NCI-H2029 (cell line): ENCODE measurements around the gene HOXA3.

Source experiments
- DNase-seq: peaks from one replicate; lab custom pipeline; 2025; lab: John Stamatoyannopoulos, UW

Gene HOXA3

DNA sequence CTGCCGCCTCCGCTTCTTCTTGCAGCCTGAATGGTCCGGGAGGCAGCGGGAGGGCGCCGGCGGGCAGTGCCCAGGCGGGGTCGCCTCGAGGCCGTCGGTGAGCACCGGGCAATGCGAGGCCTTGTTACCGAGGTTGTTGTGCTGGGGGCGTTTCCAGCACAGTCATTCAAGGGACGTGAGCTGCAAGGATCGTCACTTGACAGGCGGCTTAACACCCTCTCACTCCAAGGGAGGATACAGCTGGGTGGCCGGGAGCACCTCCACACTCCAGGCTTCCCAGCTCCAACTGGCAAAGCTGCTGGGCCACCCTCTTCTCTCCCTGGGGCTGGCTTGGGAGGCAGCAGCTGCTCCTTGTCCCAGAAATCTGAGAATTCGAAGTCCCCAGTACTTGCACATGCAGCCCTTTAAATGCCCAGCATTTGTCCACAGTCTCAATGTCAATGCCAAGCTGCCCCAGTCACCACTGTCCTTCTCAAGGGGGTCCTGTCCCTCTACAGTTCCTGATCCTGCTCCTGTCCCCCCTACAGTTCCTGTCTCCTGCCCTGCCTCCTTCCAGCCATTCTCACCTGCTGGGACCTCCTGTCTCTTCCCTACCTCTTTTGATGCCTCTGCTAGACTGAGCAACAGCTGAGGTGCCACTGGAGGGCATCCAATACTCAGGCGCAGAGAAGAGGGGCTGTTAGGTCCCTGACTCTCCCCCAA, 37.1 kb upstream of the HOXA3 start:
- DNase-seq: no peak

DNA sequence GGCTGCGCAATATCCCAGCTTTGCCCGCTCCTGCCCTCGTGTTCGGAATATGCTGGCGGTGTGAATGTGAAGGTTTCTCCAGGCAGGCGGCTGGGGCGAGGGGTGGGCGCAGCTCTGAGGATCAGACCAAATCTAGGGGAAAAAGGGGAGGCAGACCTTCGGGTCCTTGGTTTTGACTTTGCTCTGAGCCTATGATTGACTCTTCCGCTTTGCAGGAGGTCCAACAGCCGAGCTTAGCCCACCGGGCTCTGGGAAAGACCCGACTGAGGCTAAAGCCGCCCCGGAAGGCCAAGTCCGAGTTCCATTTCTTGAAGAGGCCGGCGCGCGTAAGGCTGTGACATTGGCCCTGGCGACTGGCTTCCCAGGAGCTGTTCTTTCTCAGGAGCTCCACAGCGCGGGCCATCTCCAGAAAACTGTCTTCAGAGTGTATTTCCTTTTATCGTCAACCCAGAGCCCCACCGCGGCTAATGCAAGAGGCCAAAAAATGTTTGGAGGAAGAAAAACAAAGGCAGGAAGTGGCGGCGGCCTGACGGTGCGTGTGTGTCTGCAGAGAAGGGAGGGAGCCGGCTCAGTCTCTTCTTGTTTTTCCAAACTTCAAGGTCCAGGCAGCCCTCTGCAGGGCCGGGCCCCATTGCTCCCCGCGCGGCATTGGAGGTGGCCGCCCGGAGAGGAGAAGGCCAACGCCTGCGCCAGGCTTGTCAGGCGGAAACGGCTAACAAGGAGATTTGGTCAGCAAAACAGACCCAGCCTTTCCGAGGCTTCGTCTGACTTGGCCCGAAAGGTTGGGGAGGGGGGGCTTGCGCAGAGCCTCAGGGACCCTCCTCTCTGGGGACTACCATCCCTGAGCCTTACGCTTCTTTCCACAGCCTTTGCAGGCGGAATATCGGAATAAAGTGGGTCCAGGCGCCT, 36.3 kb upstream of the HOXA3 start:
- DNase-seq: no peak

DNA sequence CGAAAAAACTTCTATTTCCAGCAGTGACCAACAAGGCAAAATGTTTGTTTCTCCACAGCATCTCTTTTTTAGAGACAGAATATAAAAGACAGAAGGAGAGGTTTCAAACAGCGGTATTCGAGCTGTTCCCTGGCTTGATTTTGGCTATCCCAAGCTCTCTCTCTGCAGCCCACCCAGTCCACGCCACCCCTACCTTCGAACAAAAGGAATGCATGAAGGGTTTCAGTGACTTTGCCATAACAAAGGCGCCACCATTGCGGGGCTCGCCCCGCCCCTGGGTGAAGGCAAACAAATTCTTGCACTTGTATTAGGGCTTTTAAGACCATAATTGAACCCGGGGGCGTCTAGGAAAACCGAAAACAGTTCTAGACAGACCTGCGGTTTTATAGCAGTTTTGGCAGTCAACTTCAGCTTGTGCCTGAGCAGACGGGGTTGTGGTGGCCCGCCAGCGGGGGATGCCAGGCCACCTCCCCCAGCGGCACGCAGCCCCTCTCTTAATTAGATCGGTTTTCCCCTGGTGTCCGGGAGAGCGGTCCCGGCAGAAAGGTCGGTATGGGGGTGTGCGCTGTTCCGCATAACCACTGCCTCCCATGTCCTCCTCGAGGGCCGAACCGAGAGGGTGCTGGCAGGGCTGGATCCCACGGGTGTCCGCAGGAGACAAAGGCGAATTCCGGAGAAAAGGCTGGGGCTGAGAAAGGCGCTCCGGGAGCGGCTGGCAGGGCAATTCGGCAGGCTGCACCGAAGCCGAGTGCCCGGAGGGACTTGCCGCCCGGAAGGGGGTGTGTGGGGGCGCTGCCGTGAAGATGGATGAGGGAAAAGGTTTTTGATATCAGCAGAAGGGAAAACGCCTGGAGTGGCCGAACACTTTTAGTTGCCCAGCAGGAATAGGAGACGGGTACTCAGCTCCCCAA, 35.3 kb upstream of the HOXA3 start:
- DNase-seq: no peak

DNA sequence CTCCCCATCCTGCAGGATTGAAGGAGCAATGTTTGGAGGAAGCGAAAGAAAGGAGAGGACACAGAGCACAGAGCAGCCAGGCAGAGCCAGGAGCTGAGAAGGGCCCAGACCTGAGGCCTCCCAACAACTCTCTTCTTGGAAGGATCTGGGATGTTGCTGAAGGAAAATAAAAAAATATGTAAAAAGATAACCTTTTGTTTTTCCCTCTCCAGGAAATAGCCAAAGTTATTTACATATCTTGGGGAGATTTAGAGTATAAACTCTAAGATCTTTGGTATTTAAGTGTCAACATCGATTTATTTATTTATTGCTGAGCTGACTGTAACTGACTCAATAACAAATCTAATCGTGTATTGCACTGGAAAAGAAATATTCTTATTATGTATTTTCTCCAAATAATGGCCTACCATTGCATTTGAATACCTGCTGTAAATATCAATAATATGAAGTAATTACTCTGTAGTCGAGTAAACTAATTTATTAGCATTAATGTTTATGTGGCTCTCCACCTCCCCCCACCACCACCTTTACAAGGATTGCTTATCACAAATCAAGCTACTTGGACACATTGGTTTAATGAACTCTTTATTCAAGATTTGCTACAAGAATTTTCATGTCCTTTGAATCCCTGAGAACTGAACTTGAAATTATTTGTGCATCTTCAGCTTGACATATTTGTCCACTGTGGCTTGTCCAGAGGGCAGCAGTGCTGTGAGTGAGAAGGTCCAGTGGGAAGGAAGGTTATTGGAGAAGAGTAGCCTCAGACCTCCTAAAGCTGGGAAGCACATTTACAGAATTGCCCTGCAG, 34.5 kb upstream of the HOXA3 start:
- DNase-seq: no peak

DNA sequence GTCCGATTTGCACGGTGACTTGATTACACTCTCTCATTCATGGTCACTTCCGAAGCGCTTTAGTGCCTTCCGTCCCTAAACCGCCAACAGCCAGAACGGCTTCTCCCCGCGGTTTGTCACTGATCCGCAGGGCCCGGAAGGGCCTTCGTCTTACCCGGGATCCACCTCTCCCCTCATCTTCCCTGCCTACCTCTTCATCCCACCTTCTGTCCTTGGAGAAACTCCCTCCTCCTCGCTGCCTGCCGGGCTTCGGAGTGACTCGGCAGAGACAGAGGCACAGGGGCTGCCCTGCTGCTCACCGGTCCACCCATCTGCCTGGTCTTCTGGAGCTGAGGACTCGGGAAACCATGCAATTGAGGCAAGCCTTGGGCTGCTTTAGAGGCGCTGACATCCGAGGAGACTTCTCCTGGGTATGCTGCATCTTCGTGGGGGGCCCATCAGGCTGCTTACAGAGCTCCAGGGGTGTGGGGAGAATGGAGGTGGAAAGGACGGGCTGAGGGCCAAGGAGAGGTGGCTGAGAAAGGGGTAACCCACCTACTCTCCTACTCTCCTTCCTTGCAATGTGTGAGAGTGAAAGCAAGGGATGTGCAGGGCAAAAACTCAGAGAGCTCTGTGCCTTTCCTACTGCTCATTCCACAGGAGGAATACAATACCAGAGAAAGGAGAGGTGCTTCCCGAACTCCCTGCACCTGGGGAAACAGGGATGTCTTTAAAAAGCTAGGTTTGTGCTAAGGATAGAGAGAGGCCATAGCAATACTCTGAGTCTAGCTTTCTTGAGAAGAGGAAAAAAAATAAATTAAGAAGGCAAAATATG, 33.7 kb upstream of the HOXA3 start:
- no peak for DNase-seq

DNA sequence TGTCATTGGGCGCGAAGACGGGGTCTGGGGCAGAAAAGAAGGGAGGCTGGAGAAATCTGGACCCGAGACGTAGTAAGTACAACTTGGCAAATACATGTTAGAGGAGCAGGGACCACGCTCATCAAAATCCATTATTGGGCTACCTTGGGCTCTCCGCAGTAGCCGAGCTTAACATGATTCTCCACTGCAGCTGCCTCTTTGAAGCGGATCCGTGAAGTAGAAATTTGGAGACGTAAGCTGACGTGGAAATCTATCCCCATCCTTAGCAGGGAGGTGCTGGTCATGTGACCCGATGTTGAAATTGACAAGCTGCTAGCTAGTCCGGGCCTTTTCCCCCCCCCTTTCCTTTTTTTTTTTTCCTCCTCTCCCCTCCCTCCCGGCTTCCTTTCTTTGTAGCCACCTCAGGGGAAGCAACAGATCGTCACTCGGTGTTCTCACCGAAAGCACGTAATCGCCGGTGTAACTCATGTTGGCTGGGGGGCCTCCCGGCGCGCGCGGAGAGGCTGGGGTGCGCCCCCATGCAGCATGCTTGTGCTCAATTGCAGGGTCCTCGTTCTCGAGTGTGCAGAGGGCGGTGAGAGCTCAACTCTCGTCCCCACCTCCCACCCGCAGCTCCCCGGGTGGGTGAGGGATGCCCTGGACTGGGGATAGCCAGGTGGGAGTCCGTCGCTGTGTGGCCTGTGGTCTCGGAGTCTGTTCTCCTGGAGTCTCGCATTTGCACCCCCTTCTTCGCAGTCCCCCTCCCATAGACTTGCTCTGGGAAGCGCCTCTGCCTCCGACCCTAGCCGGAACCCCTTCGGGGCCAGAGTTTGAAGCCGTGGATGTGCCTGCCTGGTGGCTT, 32.9 kb upstream of the HOXA3 start, which contains the start of gene HOXA11:
HOXA11 (minus strand) TSS at position 220 of the 841 bp plus-strand sequence; CDS start at position 132, 88 bp downstream.
- no peak for DNase-seq

DNA sequence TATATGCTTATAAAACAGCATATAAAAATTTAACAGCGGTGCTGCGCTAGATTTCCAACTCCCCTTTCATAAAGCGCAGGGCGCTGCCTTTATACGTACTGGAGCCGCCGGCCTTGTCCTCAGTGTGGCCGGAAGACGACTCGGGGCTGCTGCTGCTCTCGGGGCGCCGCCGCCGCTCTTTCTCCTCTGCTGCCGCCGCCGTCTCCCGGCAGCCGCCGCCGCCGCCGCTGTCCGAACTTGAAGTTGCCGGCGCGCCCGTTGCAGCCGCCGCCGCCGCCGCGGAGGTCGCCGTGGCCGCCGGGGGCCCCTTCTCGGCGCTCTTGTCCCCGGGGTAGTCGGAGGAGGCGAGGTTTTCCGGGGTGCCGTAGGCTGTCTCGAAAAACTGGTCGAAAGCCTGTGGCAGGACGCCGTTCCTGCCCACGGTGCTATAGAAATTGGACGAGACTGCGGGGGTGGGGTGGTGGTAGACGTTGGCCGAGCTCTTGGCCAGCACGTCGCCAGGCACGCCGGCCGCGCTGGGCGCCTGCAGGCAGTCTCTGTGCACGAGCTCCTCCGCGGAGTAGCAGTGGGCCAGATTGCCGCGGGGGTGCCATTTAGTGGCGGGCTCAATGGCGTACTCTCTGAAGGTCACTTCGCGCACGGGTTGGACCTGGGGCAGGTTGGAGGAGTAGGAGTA, 32.1 kb upstream of the HOXA3 start:
- no peak for DNase-seq

DNA sequence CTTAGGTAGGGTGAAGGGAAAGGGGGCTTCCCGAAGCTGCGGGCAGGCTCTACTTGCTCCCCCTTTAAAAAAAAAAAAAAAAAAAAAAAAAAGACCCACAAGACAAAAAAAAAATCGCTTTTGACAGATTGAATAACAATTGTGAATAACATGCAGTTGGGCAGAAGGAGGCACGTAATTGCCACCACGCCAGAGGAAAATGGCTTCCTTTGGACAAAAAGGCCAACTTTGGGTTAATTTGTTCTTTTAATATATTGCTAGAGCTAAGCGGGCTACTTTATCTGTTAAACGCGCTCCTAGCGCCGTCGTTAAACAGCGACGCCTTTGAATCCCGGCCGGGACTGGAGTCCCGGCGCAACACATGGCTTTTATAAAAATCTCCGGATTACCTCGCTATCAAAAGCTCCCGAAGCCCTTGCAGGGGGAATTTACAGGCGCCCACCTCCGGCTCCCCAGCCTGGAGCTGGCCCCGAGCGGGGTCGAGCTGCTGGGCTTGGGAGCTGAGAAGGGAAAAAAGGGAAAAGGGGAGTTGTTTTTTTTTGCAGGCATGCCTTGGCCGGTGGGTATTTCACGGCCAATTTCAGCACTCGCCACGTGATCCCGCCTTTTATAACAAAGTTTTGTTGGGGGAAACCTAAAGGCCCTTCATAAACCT, 31.4 kb upstream of the HOXA3 start:
- DNase-seq: no peak

DNA sequence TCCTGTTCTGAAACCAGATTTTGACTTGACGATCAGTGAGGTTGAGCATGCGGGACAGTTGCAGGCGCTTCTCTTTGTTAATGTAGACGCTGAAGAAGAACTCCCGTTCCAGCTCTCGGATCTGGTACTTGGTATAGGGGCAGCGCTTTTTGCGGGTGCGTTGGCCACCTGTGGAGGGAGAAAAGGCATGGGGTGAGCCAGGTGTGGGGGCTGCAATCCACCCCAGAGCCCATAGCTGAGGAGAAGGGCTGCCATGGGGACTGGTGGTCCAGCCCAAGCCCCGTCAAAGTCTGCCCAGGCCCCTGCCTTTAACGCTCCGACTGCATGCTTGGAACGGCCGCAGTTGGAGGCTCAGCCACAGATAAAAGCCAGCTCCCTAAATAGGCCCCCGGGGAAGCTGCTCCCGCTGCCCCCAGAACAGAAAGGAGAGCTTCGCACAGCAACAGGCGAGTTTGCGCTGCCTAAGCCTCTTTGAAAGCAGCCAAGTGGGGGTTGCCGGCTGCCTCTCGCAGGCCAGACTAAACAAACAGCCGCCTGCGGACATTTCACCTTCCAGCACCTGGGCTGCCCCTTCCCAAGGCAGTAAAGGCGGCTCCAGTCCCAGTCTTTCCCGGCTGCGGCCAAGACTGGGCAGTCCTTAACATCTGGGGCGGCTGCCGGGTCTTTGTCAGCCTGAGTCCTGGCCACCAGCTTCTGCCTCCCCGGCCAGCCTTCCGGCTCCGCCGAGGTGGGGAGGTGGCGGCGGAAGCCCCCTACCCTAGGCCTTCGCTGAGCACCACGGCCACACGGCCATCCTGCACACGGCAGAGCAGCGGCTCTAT, 30.7 kb upstream of the HOXA3 start:
- DNase-seq: no peak

DNA sequence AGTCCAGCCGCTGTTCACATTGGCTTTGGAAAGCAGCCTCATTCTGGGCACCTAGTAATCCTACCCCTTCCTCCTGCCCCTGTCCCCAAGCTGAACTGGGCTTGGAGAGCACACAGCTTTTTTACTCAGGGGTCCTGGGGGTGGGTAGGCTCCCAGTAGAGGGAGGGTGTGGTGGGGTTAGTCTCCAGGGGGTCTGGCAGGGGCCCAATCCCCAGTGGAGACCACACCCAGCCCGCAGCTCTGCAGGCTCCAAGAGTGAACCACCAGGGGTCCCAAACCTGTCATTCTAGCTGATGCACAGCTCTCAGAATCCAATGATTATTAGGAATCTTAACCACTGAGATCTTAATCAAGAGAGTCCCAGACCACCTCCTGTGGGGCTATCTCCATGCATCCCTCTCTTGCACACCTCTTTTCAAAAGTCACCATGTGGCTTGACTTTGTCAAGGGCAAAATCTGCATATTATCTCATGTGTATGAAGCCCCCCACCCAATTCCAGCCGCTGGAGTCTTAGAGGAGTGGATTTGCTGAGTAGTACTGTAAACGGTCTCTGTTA, 30.0 kb upstream of the HOXA3 start:
- DNase-seq: no peak

DNA sequence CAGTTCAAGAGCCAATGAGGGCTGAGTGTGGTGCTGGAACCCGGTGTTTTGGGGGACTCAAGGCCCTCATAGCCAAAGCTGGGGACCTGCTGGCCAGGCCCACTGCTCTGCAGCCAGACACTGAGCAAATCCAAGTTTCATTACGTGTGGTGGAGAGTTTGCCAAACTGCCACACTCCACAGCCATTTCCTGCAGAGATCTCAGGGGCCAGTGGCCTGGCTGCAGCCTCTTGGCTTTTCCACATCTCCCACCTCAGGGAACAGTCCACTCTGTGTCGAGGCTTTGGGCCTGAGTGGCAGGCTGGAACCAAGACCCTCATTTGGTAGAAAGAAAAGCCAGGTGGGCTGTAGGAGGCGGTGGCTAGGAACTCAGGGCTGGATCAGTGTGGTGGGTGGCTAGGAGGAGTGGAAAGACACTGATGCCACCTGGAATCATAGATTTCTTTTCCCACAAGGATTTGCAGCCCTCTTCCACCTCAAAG, 29.5 kb upstream of the HOXA3 start:
- DNase-seq: no peak

DNA sequence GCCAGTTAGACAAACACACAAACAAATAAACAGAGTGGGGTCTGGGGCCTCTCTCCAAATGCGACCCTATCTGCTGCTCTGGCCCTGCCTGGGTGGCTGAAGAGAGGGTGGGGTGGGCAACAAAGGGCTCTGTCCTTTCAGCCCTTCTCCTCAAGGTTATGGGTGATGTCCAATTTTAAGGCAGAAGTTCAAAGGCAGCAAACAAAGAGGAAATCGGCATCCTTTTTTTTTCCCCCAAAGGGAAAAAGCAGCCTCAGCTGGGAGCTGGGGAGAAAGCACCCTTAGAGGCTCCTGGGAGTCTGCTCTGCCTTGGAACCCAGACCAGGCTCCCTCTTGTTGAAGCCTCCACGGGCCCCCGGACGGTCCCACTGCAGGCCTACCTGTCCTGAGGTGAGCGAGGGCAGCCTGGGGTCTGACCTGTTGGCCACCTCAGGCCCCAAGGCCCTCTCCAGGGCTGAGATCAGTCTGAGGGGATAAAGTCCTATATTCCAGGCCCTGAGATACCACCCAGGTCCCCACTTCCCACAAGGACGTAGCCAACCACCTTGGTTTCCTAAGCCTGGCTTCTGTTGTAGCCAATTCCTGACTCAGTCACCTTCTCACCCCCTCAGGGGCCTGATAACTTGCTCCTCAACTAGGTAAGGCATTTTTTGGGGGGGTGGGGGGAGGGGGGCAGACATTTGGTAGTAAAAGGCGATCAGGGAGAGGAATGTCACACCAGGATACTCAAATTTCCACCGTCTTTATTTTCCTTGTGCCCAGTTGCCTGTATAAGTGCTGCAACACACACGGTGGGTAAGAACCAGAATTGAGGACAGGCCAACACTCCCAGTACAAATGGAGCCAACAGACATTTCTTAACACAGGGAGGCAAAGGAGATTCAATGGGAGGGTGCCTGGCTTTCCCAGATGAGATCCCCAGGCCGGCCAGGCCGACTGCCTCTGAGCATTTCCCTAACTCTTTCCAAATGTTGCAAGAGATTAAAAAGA, 28.3 kb upstream of the HOXA3 start:
- no peak for DNase-seq

DNA sequence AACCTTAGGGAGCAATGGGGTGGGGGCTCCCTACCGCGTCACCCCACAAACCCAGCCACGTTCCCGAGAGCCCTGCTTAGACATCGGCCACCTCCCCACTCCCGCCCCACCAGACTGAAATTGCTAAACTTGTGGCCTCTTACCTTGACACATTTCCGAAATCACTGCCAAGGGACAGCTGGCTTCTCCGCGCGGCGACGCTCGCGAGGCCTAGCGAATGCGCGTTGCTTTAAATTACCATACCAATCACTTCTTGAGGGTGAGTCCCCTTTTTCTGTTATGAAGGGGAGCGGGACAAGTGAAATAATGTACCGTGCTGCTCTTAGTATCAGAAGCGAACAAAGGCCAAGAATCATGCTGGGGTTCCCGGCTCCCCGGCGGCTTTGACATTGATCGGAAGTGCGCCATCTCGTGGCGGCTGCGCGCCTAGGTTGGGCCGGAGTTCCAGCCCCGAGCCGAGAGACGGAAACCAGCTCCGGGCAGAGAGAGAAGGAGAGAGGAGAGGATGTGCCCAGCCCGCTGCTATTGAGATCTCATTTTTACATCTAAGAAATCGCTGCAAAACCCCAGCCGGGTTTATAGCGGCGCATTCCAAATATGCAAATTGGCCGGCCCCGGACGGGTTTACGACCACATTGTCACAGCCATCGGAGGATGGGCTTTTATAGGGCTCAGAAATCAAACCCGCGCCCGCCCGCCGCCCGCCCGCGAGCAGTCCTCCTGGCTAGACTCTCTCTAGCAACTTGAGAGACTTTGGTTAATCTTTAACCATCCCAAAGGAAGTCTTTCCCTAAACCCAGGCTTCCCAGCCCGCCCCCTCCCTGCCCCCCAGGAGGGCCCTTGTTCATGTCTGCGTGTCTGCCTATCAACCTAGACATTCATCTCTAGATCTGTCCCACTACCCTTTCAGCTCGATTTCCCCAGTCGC, 27.4 kb upstream of the HOXA3 start:
- DNase-seq: no peak

DNA sequence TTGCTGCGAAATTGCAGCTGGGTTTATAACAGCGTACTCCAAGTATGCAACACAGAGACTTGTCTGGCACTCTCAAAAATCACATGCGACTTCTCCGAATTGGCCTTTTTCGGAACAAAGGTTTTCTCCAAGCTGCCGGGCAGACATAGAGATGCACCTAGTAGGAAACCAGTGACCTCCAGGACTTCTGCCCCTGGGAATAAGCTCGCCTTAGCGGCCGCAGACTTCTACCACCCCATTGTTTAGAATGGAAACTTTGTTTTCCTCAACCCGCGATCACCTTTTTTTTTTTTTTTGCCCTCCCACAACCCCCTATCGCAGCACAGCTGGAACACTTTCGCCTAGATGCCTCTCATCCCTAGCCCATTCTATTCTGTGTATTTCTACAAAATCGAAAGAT, 26.6 kb upstream of the HOXA3 start:
- DNase-seq: no peak

DNA sequence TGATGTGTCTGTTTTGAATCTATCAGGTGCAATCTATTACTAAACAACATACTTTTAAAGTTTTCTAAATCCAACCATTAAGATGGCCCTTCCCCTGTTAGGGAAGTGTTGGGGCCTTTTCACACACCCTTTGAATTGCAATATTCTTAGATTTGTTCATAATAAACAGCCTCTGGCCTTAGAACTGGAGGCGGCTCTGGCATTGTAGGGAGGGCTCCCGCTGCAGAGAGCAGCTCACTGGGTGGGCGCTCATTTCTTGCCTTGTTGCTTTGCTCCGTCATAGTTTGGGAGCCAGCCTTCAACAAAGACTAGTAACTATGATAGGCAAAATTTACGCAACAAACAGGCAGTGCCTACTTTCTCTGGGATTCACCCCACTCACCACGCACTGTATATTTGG, 26.0 kb upstream of the HOXA3 start:
- DNase-seq: no peak
